Measurements from ENCODE around the gene GPS1. TPM values are rescaled to one million over a fixed set of nuclear protein-coding genes. Genes with fewer than 3 reads are reported as not detected.

GPS1 gene
- total RNA-seq, 1 donor from 2014 or later, result 64.7 TPM

DNA sequence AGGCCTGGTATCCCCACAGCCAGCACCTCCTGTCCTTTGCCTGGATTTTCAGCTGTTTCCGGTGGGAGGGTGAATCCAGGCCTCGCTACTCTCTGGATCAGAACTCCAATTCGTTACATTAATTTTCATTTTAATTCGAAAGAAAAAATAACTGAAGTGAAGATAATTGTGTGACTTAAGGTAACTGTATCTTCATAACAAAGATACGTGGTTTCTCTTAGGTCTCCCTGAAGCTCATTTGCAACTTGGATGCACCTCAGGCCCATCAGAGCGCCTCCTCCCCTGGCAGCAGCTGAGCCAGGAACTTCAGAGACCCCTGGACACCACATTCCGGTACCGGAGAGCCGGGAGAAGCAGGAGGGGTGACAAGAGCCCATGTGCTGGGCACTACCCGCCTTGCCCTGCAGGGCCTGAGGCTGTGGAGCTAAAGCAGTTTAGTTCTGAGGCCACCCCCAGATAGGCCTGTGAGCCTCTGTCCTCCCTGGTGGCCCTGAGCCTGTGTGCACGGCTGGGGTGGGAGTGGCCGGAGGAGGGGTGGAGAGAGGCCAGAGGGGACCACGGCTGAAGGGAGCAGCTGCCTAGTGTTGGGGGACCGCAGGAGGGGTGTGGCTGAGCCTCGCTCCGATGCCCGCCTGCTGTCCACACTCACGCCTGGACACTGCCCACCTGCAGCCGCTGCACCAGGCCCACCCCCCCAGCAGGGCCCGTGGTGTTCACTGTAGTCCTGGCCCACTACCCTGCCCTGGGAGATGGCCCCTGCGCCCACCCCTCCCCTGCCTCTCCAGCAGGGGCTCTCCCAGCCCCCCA is 25.3 kb downstream of the GPS1 start:
- Histone ChIP-seq H3K27ac (ENCODE audit: low read depth, low read length) (no peak overlapping the region), H3K9me3 (ENCODE audit: control insufficient read depth in 3 of 3, low read length in 3 of 3) (no peaks in the 10 kb centered on the region), H3K9ac (ENCODE audit: low read depth in 1 of 3, low read length in 3 of 3) (no peak overlapping the region), H3K36me3 (ENCODE audit: control insufficient read depth in 3 of 3, insufficient read depth in 3 of 3, low read length in 3 of 3) (peaks cover 21 to 26% (median 23%) of the 10 kb centered on the region in 3 donors), H3K27me3 (ENCODE audit: control insufficient read depth in 3 of 3, insufficient read depth in 3 of 3, low read length in 3 of 3) (no peaks in the 10 kb centered on the region), H3K4me3 (ENCODE audit: low read length in 3 of 3) (no peak overlapping the region), H3K4me1 (ENCODE audit: control insufficient read depth in 3 of 3, insufficient read depth in 3 of 3, low read length in 3 of 3) (no peaks in the 10 kb centered on the region)

DNA sequence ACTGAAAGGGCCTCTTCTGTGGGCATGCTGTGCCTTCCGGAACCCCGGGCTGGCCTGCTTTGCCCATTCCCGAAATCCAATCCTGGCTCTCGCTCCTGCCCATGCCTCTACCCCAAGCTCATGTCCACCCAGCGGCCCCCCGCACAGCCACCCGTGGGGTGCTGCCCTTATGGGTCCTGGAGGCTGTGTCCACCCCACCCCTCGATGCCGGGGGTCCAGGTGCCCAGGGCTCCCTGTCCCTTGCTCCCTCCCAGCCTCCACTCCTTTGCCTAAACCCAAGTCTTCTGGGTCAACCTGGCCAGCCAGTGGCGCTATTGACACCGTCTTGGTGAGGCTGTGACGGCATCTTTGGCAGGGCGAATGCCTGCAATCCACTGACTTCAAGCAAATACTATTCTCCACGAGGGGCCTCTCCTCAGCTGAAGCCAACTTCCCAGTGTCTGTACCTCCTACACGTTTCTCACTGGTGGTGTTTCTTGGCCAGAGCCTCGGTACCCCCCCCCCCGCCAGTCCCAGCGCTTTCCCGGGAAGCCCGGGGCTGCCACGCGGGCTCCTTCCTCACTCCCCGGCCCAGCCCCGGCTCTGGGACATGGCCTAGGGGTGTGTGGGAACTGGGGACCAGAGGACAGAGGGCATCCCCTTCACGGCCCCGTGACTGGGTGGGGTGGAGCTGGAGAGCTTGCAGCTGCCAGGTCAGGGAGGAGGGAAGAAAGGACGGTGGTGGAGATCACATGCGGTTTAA is 26.1 kb downstream of the GPS1 start:
- Histone ChIP-seq H3K4me1 (ENCODE audit: control insufficient read depth in 3 of 3, insufficient read depth in 3 of 3, low read length in 3 of 3) (no peaks in the 10 kb centered on the region), H3K9ac (ENCODE audit: low read depth in 1 of 3, low read length in 3 of 3) (no peak overlapping the region), H3K36me3 (ENCODE audit: control insufficient read depth in 3 of 3, insufficient read depth in 3 of 3, low read length in 3 of 3) (peaks cover 26 to 28% (median 27%) of the 10 kb centered on the region in 3 donors), H3K27me3 (ENCODE audit: control insufficient read depth in 3 of 3, insufficient read depth in 3 of 3, low read length in 3 of 3) (no peaks in the 10 kb centered on the region), H3K9me3 (ENCODE audit: control insufficient read depth in 3 of 3, low read length in 3 of 3) (no peaks in the 10 kb centered on the region), H3K4me3 (ENCODE audit: low read length in 3 of 3) (no peak overlapping the region), H3K27ac (ENCODE audit: low read depth, low read length) (no peak overlapping the region)

DNA sequence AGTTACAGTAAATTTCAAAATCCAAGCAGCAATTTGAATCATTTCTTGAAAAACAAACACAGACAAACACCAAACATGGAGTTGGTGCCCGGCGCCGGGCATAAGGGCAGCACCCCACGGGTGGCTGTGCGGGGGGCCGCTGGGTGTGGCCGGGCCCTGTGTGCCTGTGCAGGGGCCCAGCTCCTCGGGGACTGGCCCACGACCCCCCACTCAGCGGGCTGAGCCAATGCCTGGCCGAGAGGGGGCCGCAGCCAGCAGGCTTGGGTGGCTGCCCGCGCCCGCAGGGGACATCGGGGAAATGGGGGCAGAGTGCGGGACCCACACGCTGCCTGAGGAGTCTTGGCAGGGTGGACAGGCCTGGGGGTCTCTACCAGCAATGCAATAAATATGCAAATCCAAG is 26.7 kb downstream of the GPS1 start:
- peaks cover 33 to 35% (median 33%) of the 10 kb centered on the region in 3 donors for H3K36me3 ChIP-seq (ENCODE audit: control insufficient read depth in 3 of 3, insufficient read depth in 3 of 3, low read length in 3 of 3)
- H3K27ac ChIP-seq (ENCODE audit: low read depth, low read length), result no peak overlapping the region

DNA sequence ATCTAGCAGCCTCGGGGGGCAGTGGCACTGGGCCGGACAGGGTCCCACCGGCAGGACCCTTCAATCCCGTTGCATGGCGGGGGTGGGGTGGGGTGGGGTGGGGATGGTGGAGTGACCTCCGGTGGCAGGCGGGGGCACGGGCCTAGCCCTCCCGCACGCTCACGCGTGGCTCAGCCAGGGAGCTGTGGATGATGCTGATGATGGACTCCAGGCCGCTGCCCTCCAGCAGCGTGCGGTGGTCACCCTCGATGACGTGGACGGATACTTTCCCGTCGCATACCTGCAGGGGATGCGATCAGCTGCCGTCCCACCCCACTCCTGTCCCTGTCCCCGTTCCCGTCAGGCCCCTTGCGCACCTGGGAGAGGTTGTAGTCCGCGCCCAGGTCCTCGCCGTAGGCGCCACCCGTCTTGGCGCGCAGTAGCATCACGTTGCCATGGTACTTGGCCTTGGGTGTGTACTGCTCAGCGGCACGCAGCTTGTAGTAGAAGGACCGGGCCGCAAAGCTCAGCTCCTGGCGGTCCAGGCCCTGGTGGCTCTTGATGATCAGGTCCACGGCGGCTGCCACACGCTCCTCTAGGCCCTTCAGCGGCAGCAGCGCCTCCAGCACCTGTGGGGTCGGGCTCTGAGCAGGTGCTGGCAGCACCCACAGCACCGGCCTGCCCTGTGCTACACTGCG is 27.4 kb downstream of the GPS1 start:
- Histone ChIP-seq H3K9me3 (ENCODE audit: control insufficient read depth in 3 of 3, low read length in 3 of 3) (no peaks in the 10 kb centered on the region), H3K27ac (ENCODE audit: low read depth, low read length) (no peak overlapping the region), H3K27me3 (ENCODE audit: control insufficient read depth in 3 of 3, insufficient read depth in 3 of 3, low read length in 3 of 3) (no peaks in the 10 kb centered on the region), H3K9ac (ENCODE audit: low read depth in 1 of 3, low read length in 3 of 3) (no peak overlapping the region), H3K4me1 (ENCODE audit: control insufficient read depth in 3 of 3, insufficient read depth in 3 of 3, low read length in 3 of 3) (no peaks in the 10 kb centered on the region), H3K36me3 (ENCODE audit: control insufficient read depth in 3 of 3, insufficient read depth in 3 of 3, low read length in 3 of 3) (peaks cover 39 to 41% (median 40%) of the 10 kb centered on the region in 3 donors), H3K4me3 (ENCODE audit: low read length in 3 of 3) (no peak overlapping the region)

More for the DNA sequence above, 26.7 kb downstream of the GPS1 start:
- H3K4me3 ChIP-seq (ENCODE audit: low read length in 3 of 3), result no peak overlapping the region
- H3K9ac ChIP-seq (ENCODE audit: low read depth in 1 of 3, low read length in 3 of 3), result no peak overlapping the region
- H3K9me3 ChIP-seq (ENCODE audit: control insufficient read depth in 3 of 3, low read length in 3 of 3), result no peaks in the 10 kb centered on the region
- no peaks in the 10 kb centered on the region for H3K27me3 ChIP-seq (ENCODE audit: control insufficient read depth in 3 of 3, insufficient read depth in 3 of 3, low read length in 3 of 3)
- H3K4me1 ChIP-seq (ENCODE audit: control insufficient read depth in 3 of 3, insufficient read depth in 3 of 3, low read length in 3 of 3), result no peaks in the 10 kb centered on the region

DNA sequence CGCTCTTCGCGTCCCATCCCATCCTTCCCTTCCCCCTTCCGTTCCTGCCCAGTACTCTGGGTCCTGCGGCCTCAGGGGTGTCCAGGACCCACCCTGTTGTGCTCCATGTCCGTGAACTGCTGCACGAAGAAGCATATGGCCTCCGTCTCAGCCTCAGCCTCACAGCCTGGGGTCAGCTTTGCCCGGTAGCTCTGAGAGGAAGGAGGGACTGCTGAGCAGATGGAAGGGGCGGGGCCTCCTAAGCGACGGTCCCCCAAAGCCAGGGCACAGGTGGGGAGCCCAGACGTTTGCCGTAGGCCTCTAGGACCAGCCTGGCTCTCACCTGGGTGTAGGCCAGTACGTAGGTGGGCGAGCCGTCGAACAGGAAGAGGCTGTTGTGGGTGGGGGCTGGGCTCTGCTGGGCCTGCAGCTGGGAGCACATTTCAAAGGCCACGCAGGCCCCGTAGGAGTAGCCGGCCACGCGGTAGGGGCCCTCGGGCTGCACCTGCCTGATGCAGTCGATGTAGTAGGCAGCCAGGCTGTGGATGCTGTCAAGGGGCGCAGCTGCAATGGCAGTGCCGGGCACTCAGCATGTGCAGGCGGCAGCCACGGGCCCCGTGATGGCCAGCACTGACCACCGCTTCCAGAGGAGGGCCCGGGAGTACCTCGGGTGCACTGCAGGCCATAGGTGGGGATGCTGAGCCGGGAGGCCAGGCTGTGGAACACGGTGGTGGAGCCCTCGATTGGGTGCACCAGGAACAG is 28.5 kb downstream of the GPS1 start:
- Histone ChIP-seq H3K36me3 (ENCODE audit: control insufficient read depth in 3 of 3, insufficient read depth in 3 of 3, low read length in 3 of 3) (peaks cover 43 to 49% (median 45%) of the 10 kb centered on the region in 3 donors), H3K27me3 (ENCODE audit: control insufficient read depth in 3 of 3, insufficient read depth in 3 of 3, low read length in 3 of 3) (no peaks in the 10 kb centered on the region)

DNA sequence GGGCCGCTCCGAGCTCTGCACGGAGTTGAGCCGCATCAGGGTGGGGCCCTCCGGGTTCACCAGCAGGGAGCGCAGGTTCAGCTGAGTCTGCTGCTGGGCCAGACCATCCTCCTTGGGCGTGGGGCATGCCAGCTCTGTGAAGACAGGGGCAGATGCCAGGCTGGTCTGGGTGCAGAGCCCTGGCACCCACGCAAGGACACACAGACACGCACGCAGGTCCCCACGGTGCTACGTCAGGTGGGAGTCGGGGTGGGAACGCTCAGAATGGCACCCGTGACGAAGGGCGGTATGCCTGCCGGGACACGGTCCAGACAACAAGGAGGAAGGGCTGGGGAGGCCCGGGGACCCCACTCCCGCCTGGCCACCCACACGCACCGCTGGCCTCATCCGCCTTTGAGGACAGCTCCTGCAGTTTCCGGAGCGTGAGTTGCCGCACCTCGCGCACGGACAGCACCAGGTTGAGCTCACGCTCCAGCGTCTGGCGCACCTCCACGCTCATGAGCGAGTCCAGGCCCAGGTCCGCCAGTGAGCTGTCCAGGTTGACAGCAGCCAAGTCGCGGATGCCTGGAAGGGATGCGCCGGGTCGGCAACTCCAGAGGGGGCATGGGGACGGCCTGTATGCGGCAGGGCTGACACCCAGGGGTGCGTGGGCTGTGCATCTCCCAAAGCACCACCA is 29.2 kb downstream of the GPS1 start:
- Histone ChIP-seq H3K9me3 (ENCODE audit: control insufficient read depth in 3 of 3, low read length in 3 of 3) (no peaks in the 10 kb centered on the region), H3K36me3 (ENCODE audit: control insufficient read depth in 3 of 3, insufficient read depth in 3 of 3, low read length in 3 of 3) (peaks cover 47 to 53% (median 48%) of the 10 kb centered on the region in 3 donors), H3K27me3 (ENCODE audit: control insufficient read depth in 3 of 3, insufficient read depth in 3 of 3, low read length in 3 of 3) (no peaks in the 10 kb centered on the region), H3K9ac (ENCODE audit: low read depth in 1 of 3, low read length in 3 of 3) (no peak overlapping the region), H3K27ac (ENCODE audit: low read depth, low read length) (no peak overlapping the region), H3K4me1 (ENCODE audit: control insufficient read depth in 3 of 3, insufficient read depth in 3 of 3, low read length in 3 of 3) (no peaks in the 10 kb centered on the region), H3K4me3 (ENCODE audit: low read length in 3 of 3) (no peak overlapping the region)

More for the DNA sequence above, 28.5 kb downstream of the GPS1 start:
- Histone ChIP-seq H3K9me3 (ENCODE audit: control insufficient read depth in 3 of 3, low read length in 3 of 3) (no peaks in the 10 kb centered on the region), H3K27ac (ENCODE audit: low read depth, low read length) (no peak overlapping the region), H3K9ac (ENCODE audit: low read depth in 1 of 3, low read length in 3 of 3) (no peak overlapping the region), H3K4me3 (ENCODE audit: low read length in 3 of 3) (no peak overlapping the region), H3K4me1 (ENCODE audit: control insufficient read depth in 3 of 3, insufficient read depth in 3 of 3, low read length in 3 of 3) (no peaks in the 10 kb centered on the region)

DNA sequence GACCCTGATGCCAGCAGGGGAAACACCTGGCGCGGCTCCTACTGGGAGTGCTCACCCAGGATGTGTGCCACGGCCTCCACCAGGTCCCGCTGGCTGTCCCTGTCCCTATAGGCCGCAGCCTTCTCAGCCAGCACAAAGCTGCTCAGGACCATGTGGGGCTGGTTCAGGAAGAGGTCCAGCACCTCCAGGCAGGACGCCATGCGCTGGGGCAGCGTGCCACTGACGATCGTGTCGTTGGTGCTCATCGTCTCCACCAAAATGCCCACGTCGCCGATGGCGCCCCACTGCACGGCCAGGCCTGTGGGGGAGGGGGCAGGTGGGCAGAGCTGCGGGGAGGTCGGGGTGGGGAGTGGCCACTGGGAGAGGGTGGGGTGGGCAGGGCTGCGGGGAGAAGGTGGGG is 29.8 kb downstream of the GPS1 start:
- Histone ChIP-seq H3K27ac (ENCODE audit: low read depth, low read length) (no peak overlapping the region), H3K4me1 (ENCODE audit: control insufficient read depth in 3 of 3, insufficient read depth in 3 of 3, low read length in 3 of 3) (no peaks in the 10 kb centered on the region), H3K36me3 (ENCODE audit: control insufficient read depth in 3 of 3, insufficient read depth in 3 of 3, low read length in 3 of 3) (peaks cover 52 to 59% (median 53%) of the 10 kb centered on the region in 3 donors), H3K9me3 (ENCODE audit: control insufficient read depth in 3 of 3, low read length in 3 of 3) (no peaks in the 10 kb centered on the region), H3K9ac (ENCODE audit: low read depth in 1 of 3, low read length in 3 of 3) (no peak overlapping the region), H3K4me3 (ENCODE audit: low read length in 3 of 3) (no peak overlapping the region), H3K27me3 (ENCODE audit: control insufficient read depth in 3 of 3, insufficient read depth in 3 of 3, low read length in 3 of 3) (no peaks in the 10 kb centered on the region)

DNA sequence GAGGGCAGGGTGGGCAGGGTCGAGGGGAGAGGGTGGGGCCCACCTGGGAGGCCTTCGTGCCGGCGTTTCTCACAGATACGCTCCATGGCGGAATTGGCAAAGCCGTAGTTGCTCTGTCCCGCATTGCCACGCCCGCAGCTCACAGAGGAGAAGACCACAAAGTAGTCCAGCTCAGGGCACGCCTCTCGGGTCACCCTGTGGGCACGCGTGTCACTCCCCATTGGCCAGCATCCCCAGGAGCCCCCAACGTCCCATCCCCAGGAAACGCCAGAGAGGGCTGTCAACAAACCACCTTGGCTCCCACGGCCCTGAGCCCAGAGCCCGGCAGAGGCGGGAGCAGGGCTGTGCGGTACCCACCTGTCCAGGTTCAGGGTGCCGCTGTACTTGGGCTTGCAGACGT is 30.3 kb downstream of the GPS1 start:
- H3K27ac ChIP-seq (ENCODE audit: low read depth, low read length), result no peak overlapping the region
- H3K4me3 ChIP-seq (ENCODE audit: low read length in 3 of 3), result no peak overlapping the region
- no peaks in the 10 kb centered on the region for H3K9me3 ChIP-seq (ENCODE audit: control insufficient read depth in 3 of 3, low read length in 3 of 3)
- no peaks in the 10 kb centered on the region for H3K4me1 ChIP-seq (ENCODE audit: control insufficient read depth in 3 of 3, insufficient read depth in 3 of 3, low read length in 3 of 3)
- peaks cover 54 to 62% (median 55%) of the 10 kb centered on the region in 3 donors for H3K36me3 ChIP-seq (ENCODE audit: control insufficient read depth in 3 of 3, insufficient read depth in 3 of 3, low read length in 3 of 3)
- no peak overlapping the region for H3K9ac ChIP-seq (ENCODE audit: low read depth in 1 of 3, low read length in 3 of 3)
- no peaks in the 10 kb centered on the region for H3K27me3 ChIP-seq (ENCODE audit: control insufficient read depth in 3 of 3, insufficient read depth in 3 of 3, low read length in 3 of 3)

DNA sequence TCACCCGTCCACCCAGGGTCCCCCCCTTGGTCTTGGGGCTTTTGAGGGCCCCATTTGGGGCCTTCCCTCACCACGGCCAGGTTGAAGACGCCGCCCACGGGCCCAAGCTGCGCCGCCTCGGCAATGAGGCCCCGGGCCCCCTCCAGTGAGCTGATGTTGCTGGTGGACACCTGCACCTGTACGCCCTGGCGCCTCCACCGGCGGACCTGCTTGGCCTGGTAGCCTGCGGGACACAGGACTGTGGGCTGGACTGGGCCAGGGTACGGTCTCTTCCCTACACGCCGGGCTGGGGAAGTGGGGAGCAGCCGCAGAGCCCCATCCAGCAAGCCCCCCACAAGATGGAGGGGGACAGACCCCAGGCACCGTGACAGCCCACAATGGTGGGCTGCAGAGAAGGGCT is 30.8 kb downstream of the GPS1 start:
- Histone ChIP-seq H3K36me3 (ENCODE audit: control insufficient read depth in 3 of 3, insufficient read depth in 3 of 3, low read length in 3 of 3) (peaks cover 57 to 66% (median 59%) of the 10 kb centered on the region in 3 donors), H3K27me3 (ENCODE audit: control insufficient read depth in 3 of 3, insufficient read depth in 3 of 3, low read length in 3 of 3) (no peaks in the 10 kb centered on the region), H3K4me1 (ENCODE audit: control insufficient read depth in 3 of 3, insufficient read depth in 3 of 3, low read length in 3 of 3) (no peaks in the 10 kb centered on the region)

More for the DNA sequence above, 30.8 kb downstream of the GPS1 start:
- Histone ChIP-seq H3K9me3 (ENCODE audit: control insufficient read depth in 3 of 3, low read length in 3 of 3) (no peaks in the 10 kb centered on the region), H3K27ac (ENCODE audit: low read depth, low read length) (no peak overlapping the region), H3K9ac (ENCODE audit: low read depth in 1 of 3, low read length in 3 of 3) (no peak overlapping the region), H3K4me3 (ENCODE audit: low read length in 3 of 3) (no peak overlapping the region)
